Stimulated activated CD8-positive, alpha-beta memory T cell treated with anti-CD3 and anti-CD28 coated beads, Interleukin-7, amount 100 ng/mL, for 1 hour (primary cell): ENCODE data around the gene NDUFC2.
"Not testable (repeated sequence)": the region's sequence is repeated elsewhere in the genome, so short reads cannot be mapped to it uniquely, and the experiment has no call there.

Source experiments
- DNase-seq, 2 donors: peaks; one replicate each; pipeline ENCODE4 v3.0.0-alpha.2; 2020; ENCODE audit warnings: low read depth in 2 of 2

NDUFC2 gene

GRCh38 chr11:78080084-78080817 is 589 bp upstream of the NDUFC2 start:
- no peak for DNase-seq

- no peak for DNase-seq
Measured at GRCh38 chr11:78078218-78079167, 1.2 kb downstream of the NDUFC2 start.

- not testable (repeated sequence) for DNase-seq
Measured at GRCh38 chr11:78077592-78077991, 2.1 kb downstream of the NDUFC2 start.

GRCh38 chr11:78076733-78077403 is 2.8 kb downstream of the NDUFC2 start:
- no peak for DNase-seq

- DNase-seq = no peak
Measured at GRCh38 chr11:78074756-78075155, 4.9 kb downstream of the NDUFC2 start.

GRCh38 chr11:78072455-78072854 is 7.2 kb downstream of the NDUFC2 start:
- no peak for DNase-seq

- DNase-seq = no peak
Measured at GRCh38 chr11:78071717-78072116, 7.9 kb downstream of the NDUFC2 start.

- DNase-seq = no peak
Measured at GRCh38 chr11:78070621-78071020, 9.0 kb downstream of the NDUFC2 start.

GRCh38 chr11:78069465-78069864 is 10.2 kb downstream of the NDUFC2 start:
- no peak for DNase-seq

- no peak for DNase-seq
Measured at GRCh38 chr11:78067704-78068103, 12.0 kb downstream of the NDUFC2 start.

GRCh38 chr11:78066471-78066870 is 13.2 kb downstream of the NDUFC2 start:
- DNase-seq = no peak

- no peak for DNase-seq
Measured at GRCh38 chr11:78065203-78065602, 14.5 kb downstream of the NDUFC2 start.

- no peak for DNase-seq
Measured at GRCh38 chr11:78063440-78064181, 16.1 kb downstream of the NDUFC2 start, which contains the start of gene THRSP. THRSP (plus strand) TSS chr11:78063861; CDS start chr11:78063882, 21 bp downstream.

GRCh38 chr11:78062671-78063070 is 17.0 kb downstream of the NDUFC2 start:
- DNase-seq = no peak

GRCh38 chr11:78061921-78062311 is 17.7 kb downstream of the NDUFC2 start:
- no peak for DNase-seq

GRCh38 chr11:78061088-78061920 is 18.4 kb downstream of the NDUFC2 start:
- no peak for DNase-seq

GRCh38 chr11:78060533-78060932 is 19.1 kb downstream of the NDUFC2 start:
- DNase-seq = no peak

GRCh38 chr11:78059749-78060328 is 19.8 kb downstream of the NDUFC2 start:
- DNase-seq = not testable (repeated sequence)

- no peak for DNase-seq
Measured at GRCh38 chr11:78057462-78058055, 22.1 kb downstream of the NDUFC2 start.

- DNase-seq = no peak
Measured at GRCh38 chr11:78056093-78056492, 23.6 kb downstream of the NDUFC2 start.
